HUES6 (cell line): ENCODE data around the gene DPH2.

Experiments
- H3K27ac ChIP-seq: 2 replicates; pipeline ENCODE4 v1.7.0; 2013; ENCODE audit warnings: low read depth, mild to moderate bottlenecking, low read length, inconsistent platforms
- H3K27me3 ChIP-seq: 2 replicates; pipeline ENCODE4 v1.6.1; 2013; ENCODE audit warnings: low read length; ENCODE audit not compliant: control insufficient read depth, insufficient read depth
- H3K36me3 ChIP-seq: 2 replicates; pipeline ENCODE4 v1.6.1; 2013; ENCODE audit warnings: low read length; ENCODE audit not compliant: control insufficient read depth, insufficient read depth
- H3K4me1 ChIP-seq: 2 replicates; pipeline ENCODE4 v1.6.1; 2013; ENCODE audit warnings: low read length; ENCODE audit not compliant: control insufficient read depth, insufficient read depth
- H3K4me3 ChIP-seq: 2 replicates; pipeline ENCODE4 v1.5.1; 2013; ENCODE audit warnings: low read depth, low read length
- H3K9ac ChIP-seq: one replicate; pipeline ENCODE4 v1.6.1; 2013; ENCODE audit warnings: mild to moderate bottlenecking, low read length
- H3K9me3 ChIP-seq: 2 replicates; pipeline ENCODE4 v1.6.1; 2013; ENCODE audit warnings: low read depth, low read length; ENCODE audit not compliant: control insufficient read depth, insufficient read depth

DPH2 gene

GRCh38 chr1:44012404-44012803 is 42.6 kb downstream of the DPH2 start:
- Histone ChIP-seq H3K27me3 (no peaks in the 10 kb centered on the region), H3K9me3 (no peaks in the 10 kb centered on the region), H3K9ac (no peak overlapping the region)

GRCh38 chr1:44012941-44013609 is 43.3 kb downstream of the DPH2 start:
- H3K27me3 ChIP-seq: no peaks in the 10 kb centered on the region
- no peaks in the 10 kb centered on the region for H3K9me3 ChIP-seq
- H3K36me3 ChIP-seq: peaks cover 10% of the 10 kb centered on the region; the same call in 1 of the 2 replicates
- no peak overlapping the region for H3K4me3 ChIP-seq
- H3K9ac ChIP-seq: no peak overlapping the region
- H3K4me1 ChIP-seq: peaks cover 4% of the 10 kb centered on the region; the same call in 1 of the 2 replicates
- no peak overlapping the region for H3K27ac ChIP-seq

More at GRCh38 chr1:44012404-44012803, 42.6 kb downstream of the DPH2 start:
- Histone ChIP-seq H3K4me3 (no peak overlapping the region), H3K27ac (no peak overlapping the region), H3K36me3 (peaks cover 13% of the 10 kb centered on the region; the same call in 1 of the 2 replicates), H3K4me1 (peaks cover 4% of the 10 kb centered on the region; the same call in 1 of the 2 replicates)

GRCh38 chr1:44013949-44014348 is 44.1 kb downstream of the DPH2 start:
- no peaks in the 10 kb centered on the region for H3K9me3 ChIP-seq
- no peak overlapping the region for H3K9ac ChIP-seq
- H3K27ac ChIP-seq: no peak overlapping the region
- peaks cover 4% of the 10 kb centered on the region; the same call in 1 of the 2 replicates for H3K4me1 ChIP-seq
- no peak overlapping the region for H3K4me3 ChIP-seq
- H3K36me3 ChIP-seq: peaks cover 6% of the 10 kb centered on the region; the same call in 1 of the 2 replicates
- H3K27me3 ChIP-seq: no peaks in the 10 kb centered on the region

- H3K27ac ChIP-seq: no peak overlapping the region
- H3K9me3 ChIP-seq: no peaks in the 10 kb centered on the region
- H3K4me3 ChIP-seq: no peak overlapping the region
- H3K9ac ChIP-seq: no peak overlapping the region
- peaks cover 4% of the 10 kb centered on the region; the same call in 1 of the 2 replicates for H3K4me1 ChIP-seq
- peaks cover 9% of the 10 kb centered on the region; the same call in 1 of the 2 replicates for H3K36me3 ChIP-seq
- no peaks in the 10 kb centered on the region for H3K27me3 ChIP-seq
Measured at GRCh38 chr1:44014365-44015104, 44.7 kb downstream of the DPH2 start.

- Histone ChIP-seq H3K4me3 (no peak overlapping the region), H3K27me3 (no peaks in the 10 kb centered on the region), H3K9ac (no peak overlapping the region), H3K27ac (no peak overlapping the region), H3K36me3 (0 out of 2 replicates have a peak, but pooled peaks cover 3% of the 10 kb centered on the region), H3K9me3 (no peaks in the 10 kb centered on the region), H3K4me1 (peaks cover 4% of the 10 kb centered on the region; the same call in 1 of the 2 replicates)
Measured at GRCh38 chr1:44015206-44015605, 45.4 kb downstream of the DPH2 start.

- H3K4me1 ChIP-seq: peaks cover 3% of the 10 kb centered on the region; the same call in 1 of the 2 replicates
- no peaks in the 10 kb centered on the region for H3K27me3 ChIP-seq
- H3K27ac ChIP-seq: no peak overlapping the region
- H3K9me3 ChIP-seq: no peaks in the 10 kb centered on the region
- no peak overlapping the region for H3K4me3 ChIP-seq
- H3K36me3 ChIP-seq: peaks cover 8% of the 10 kb centered on the region; the same call in 1 of the 2 replicates
- H3K9ac ChIP-seq: no peak overlapping the region
Measured at GRCh38 chr1:44016041-44016889, 46.5 kb downstream of the DPH2 start.

- Histone ChIP-seq H3K4me1 (no peaks in the 10 kb centered on the region; the same call in 1 of the 2 replicates), H3K4me3 (no peak overlapping the region), H3K27ac (no peak overlapping the region), H3K9me3 (no peaks in the 10 kb centered on the region), H3K9ac (peak overlapping the region; percentile 20), H3K36me3 (peaks cover 12% of the 10 kb centered on the region; the same call in 1 of the 2 replicates), H3K27me3 (no peaks in the 10 kb centered on the region)
Measured at GRCh38 chr1:44016890-44017400, 47.1 kb downstream of the DPH2 start.

- H3K27me3 ChIP-seq: no peaks in the 10 kb centered on the region
- H3K4me3 ChIP-seq: no peak overlapping the region
- no peak overlapping the region for H3K9ac ChIP-seq
- H3K9me3 ChIP-seq: no peaks in the 10 kb centered on the region
- no peak overlapping the region for H3K27ac ChIP-seq
- H3K4me1 ChIP-seq: no peaks in the 10 kb centered on the region; the same call in 1 of the 2 replicates
- H3K36me3 ChIP-seq: peaks cover 23% of the 10 kb centered on the region; the same call in 1 of the 2 replicates
Measured at GRCh38 chr1:44019466-44019948, 49.7 kb downstream of the DPH2 start.

- Histone ChIP-seq H3K4me1 (no peaks in the 10 kb centered on the region; the same call in 1 of the 2 replicates), H3K4me3 (no peak overlapping the region), H3K27ac (no peak overlapping the region), H3K9me3 (no peaks in the 10 kb centered on the region), H3K27me3 (no peaks in the 10 kb centered on the region), H3K9ac (no peak overlapping the region), H3K36me3 (peaks cover 23% of the 10 kb centered on the region; the same call in 1 of the 2 replicates)
Measured at GRCh38 chr1:44020464-44020863, 50.7 kb downstream of the DPH2 start.

- Histone ChIP-seq H3K27me3 (no peaks in the 10 kb centered on the region), H3K9ac (no peak overlapping the region), H3K4me1 (peaks cover 6% of the 10 kb centered on the region), H3K9me3 (no peaks in the 10 kb centered on the region), H3K4me3 (no peak overlapping the region), H3K27ac (no peak overlapping the region), H3K36me3 (peaks cover 23% of the 10 kb centered on the region; the same call in 1 of the 2 replicates)
Measured at GRCh38 chr1:44021156-44021555, 51.3 kb downstream of the DPH2 start.
